ENCODE data around the gene ELL2. TPM values are rescaled to one million over a fixed set of nuclear protein-coding genes. Genes with fewer than 3 reads are reported as not detected.
A peak's percentile ranks its signal among the peaks of the same experiment; 100 is the strongest.

ELL2 gene
- total and polyA plus RNA-seq, 2 experiments from 2014 or later = 18.7 to 41.8 TPM

DNA sequence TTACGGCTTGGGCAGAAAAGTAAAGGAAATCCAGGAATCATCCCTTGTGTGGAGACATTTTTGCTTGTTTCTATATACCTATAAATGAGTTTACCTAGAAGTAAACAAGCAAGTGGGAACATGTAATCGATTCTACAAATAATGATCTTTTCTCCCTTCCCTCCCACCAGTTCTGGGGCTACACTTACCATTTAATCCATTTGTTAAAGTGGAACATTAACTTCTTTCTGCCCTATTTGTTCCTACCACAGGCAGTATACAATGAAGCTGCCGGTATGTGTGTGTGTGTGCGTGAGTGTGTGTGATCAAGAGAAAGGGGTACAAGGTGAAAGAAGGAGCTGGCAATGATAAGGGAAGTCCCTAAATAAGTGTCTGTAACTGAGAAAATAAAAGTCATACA, 26.4 kb upstream of the ELL2 start:
- H3K9me3 ChIP-seq (ENCODE audit: low read depth) = no peaks in the 10 kb centered on the region
- DNase-seq (ENCODE audit: low read depth in 1 of 2, low spot score in 1 of 2) = no peak
- H3K4me3 ChIP-seq = no peak overlapping the region
- H3K27ac ChIP-seq = no peak overlapping the region
- no peaks in the 10 kb centered on the region for H3K27me3 ChIP-seq
- TF ChIP-seq, protein P1, sequence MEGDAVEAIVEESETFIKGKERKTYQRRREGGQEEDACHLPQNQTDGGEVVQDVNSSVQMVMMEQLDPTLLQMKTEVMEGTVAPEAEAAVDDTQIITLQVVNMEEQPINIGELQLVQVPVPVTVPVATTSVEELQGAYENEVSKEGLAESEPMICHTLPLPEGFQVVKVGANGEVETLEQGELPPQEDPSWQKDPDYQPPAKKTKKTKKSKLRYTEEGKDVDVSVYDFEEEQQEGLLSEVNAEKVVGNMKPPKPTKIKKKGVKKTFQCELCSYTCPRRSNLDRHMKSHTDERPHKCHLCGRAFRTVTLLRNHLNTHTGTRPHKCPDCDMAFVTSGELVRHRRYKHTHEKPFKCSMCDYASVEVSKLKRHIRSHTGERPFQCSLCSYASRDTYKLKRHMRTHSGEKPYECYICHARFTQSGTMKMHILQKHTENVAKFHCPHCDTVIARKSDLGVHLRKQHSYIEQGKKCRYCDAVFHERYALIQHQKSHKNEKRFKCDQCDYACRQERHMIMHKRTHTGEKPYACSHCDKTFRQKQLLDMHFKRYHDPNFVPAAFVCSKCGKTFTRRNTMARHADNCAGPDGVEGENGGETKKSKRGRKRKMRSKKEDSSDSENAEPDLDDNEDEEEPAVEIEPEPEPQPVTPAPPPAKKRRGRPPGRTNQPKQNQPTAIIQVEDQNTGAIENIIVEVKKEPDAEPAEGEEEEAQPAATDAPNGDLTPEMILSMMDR (IDR thresholded peaks at IDR 0.05; ENCODE audit: low read depth, low read length) = no peak
- H3K4me1 ChIP-seq (ENCODE audit: low read depth) = peaks cover 35% of the 10 kb centered on the region
- H3K36me3 ChIP-seq = no peaks in the 10 kb centered on the region

DNA sequence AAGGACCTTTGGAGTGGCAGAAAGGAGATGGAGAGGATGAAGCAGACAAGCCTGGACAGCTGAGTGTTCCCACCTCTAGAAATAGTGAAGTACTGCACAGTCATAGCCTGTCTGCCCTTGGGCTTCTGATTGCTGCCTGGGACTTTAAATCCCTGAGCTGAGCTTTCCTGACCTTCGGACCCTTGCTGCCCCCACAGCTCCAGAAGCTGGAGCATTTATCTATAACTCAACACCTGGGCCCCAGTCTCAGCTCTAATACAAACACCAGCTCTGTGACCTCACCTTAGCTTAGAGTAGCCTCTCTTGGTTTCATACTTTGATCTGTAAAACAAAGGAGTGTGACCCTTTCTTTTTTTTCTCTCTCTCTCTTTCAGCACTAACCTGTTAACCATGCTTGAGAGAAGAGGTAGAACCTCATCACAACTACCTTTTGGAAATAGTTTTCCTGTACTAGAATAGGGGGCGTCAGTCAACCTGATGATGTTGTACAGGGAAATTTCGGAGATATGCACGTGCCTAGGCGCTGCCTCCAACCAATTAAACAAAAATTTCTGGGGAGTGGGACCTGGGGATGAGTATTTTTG, 25.4 kb upstream of the ELL2 start:
- Histone ChIP-seq H3K27ac (peak overlapping the region; percentile 50), H3K4me3 (no peak overlapping the region)
- peak in 1 of 2 donors; percentile 71 for DNase-seq (ENCODE audit: low read depth in 1 of 2, low spot score in 1 of 2)

DNA sequence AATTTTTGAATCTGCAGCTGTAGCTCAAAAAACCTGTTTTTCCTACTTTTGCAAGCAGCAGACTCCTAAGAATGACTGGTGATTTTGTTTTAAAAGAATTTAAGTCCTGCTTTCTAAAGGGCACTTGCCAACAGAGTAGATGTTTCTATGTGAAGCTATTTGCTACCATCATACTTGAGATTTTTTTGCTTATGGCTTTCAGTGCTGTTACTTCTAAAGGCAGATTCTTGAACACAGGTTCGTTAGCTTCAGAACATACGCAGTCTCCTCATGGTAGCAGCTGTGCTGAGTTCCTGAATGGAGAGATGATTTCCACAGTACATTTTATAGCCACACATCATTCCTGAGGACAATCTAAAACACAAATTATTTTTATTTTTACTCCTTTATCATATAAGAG, 24.4 kb upstream of the ELL2 start:
- TF ChIP-seq, protein P1 (IDR thresholded peaks at IDR 0.05; ENCODE audit: low read depth, low read length) = no peak
- H3K9me3 ChIP-seq (ENCODE audit: low read depth) = no peaks in the 10 kb centered on the region
- no peak overlapping the region for H3K27ac ChIP-seq
- no peak for DNase-seq (ENCODE audit: low read depth in 1 of 2, low spot score in 1 of 2)
- no peak overlapping the region for H3K4me3 ChIP-seq
- no peaks in the 10 kb centered on the region for H3K27me3 ChIP-seq
- H3K4me1 ChIP-seq (ENCODE audit: low read depth) = peaks cover 42% of the 10 kb centered on the region
- no peaks in the 10 kb centered on the region for H3K36me3 ChIP-seq

More for the DNA sequence above, 25.4 kb upstream of the ELL2 start:
- TF ChIP-seq, protein P1 (IDR thresholded peaks at IDR 0.05; ENCODE audit: low read depth, low read length) = no peak
- H3K36me3 ChIP-seq = no peaks in the 10 kb centered on the region
- peaks cover 42% of the 10 kb centered on the region for H3K4me1 ChIP-seq (ENCODE audit: low read depth)
- no peaks in the 10 kb centered on the region for H3K9me3 ChIP-seq (ENCODE audit: low read depth)
- no peaks in the 10 kb centered on the region for H3K27me3 ChIP-seq

DNA sequence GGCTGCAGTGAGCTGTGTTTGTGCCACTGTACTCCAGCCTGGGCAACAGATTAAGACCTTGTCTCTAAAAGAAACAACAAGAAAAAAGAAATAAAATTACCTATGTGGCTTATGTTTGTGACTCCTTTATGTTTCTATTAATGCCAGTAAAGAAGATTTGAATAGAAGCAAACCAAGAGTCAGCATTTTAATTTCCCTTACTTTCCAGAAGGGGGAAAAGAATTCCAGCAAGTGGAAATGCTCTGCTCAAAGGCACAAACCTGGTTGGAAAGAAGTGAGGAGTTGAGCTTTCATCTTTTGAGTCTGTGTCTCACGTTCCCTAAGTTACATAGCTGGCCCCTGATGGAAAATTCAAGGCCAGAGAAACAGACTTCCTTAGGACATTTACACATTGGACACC, 23.6 kb upstream of the ELL2 start:
- H3K27me3 ChIP-seq = no peaks in the 10 kb centered on the region
- H3K36me3 ChIP-seq = no peaks in the 10 kb centered on the region
- TF ChIP-seq, protein P1 (IDR thresholded peaks at IDR 0.05; ENCODE audit: low read depth, low read length) = no peak
- no peak overlapping the region for H3K4me3 ChIP-seq
- H3K4me1 ChIP-seq (ENCODE audit: low read depth) = peaks cover 42% of the 10 kb centered on the region
- H3K27ac ChIP-seq = peak overlapping the region; percentile 7
- H3K9me3 ChIP-seq (ENCODE audit: low read depth) = no peaks in the 10 kb centered on the region
- DNase-seq (ENCODE audit: low read depth in 1 of 2, low spot score in 1 of 2) = no peak

DNA sequence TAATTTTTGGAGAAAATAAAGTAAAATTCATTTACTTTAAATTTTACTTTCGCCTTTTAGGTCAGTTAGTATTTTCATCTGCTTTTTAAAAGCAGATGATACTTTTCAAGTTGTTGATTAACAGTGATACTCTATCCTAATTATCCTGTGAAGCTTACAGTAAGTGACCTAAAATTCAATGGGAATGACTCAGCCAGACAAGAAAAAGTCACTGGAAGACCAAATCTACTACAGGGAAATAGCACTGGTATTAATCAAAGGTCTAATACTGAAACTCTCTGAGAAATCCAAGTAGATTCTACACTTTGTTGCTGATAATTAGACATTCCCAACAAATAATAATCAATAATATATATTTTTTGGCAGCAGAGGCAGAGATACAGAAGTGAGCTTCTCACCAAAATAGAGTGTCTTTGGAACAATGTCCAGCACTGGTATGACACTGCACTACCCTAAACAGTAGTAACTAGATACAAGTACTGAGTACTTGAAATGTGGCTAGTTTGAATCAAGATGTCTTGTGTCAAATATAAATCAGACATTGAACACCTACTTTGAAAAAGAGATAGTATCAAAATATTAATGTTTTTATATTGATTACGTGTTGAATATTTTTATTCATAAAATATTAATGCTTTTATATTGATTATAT, 22.8 kb upstream of the ELL2 start:
- Histone ChIP-seq H3K4me3 (no peak overlapping the region), H3K27me3 (no peaks in the 10 kb centered on the region), H3K9me3 (ENCODE audit: low read depth) (no peaks in the 10 kb centered on the region), H3K27ac (peak overlapping the region; percentile 7), H3K4me1 (ENCODE audit: low read depth) (peaks cover 35% of the 10 kb centered on the region), H3K36me3 (no peaks in the 10 kb centered on the region)
- peak in 1 of 2 donors; percentile 30 for DNase-seq (ENCODE audit: low read depth in 1 of 2, low spot score in 1 of 2)
- TF ChIP-seq, protein P1 (IDR thresholded peaks at IDR 0.05; ENCODE audit: low read depth, low read length) = no peak
